GM12875 (cell line): ENCODE data around the gene PTPN4.
A peak's percentile ranks its signal among the peaks of the same experiment; 100 is the strongest.

Experiments
- H3K4me3 ChIP-seq: one replicate; pipeline ENCODE4 v1.5.1; 2011; ENCODE audit warnings: low read depth, low read length, control low read depth
- CTCF ChIP-seq: IDR thresholded peaks from 2 replicates; pipeline ENCODE4 v1.5.1; 2011; ENCODE audit warnings: low read depth, mild to moderate bottlenecking, control low read depth, inconsistent platforms, low read length, moderate library complexity, borderline replicate concordance; ENCODE audit not compliant: insufficient read depth

PTPN4 gene

GRCh38 chr2:119814216-119814615 lies 54.5 kb downstream of the PTPN4 start:
- H3K4me3 ChIP-seq: no peak overlapping the region
- TF ChIP-seq CTCF: no peak

GRCh38 chr2:119818792-119819191 lies 59.1 kb downstream of the PTPN4 start:
- TF ChIP-seq CTCF: no peak
- no peak overlapping the region for H3K4me3 ChIP-seq

GRCh38 chr2:119819846-119820245 lies 60.1 kb downstream of the PTPN4 start:
- no peak overlapping the region for H3K4me3 ChIP-seq
- no peak for TF ChIP-seq CTCF

- TF ChIP-seq CTCF: no peak
- no peak overlapping the region for H3K4me3 ChIP-seq
Observed at GRCh38 chr2:119820275-119820674, 60.6 kb downstream of the PTPN4 start.

- no peak for TF ChIP-seq CTCF
- H3K4me3 ChIP-seq: no peak overlapping the region
Observed at GRCh38 chr2:119821266-119821665, 61.5 kb downstream of the PTPN4 start.

- H3K4me3 ChIP-seq: no peak overlapping the region
- peak; percentile 60; the same call in 1 of the 2 replicates for TF ChIP-seq CTCF
Observed at GRCh38 chr2:119823734-119824334, 64.1 kb downstream of the PTPN4 start.

GRCh38 chr2:119826370-119826961 lies 66.7 kb downstream of the PTPN4 start:
- TF ChIP-seq CTCF: peak; percentile 68
- no peak overlapping the region for H3K4me3 ChIP-seq
